HG03457 (cell line): ENCODE measurements around the gene MACIR.
"Not testable (repeated sequence)": the region's sequence is repeated elsewhere in the genome, so short reads cannot be mapped to it uniquely, and the experiment has no call there.

Experiments
- ATAC-seq: cut with Tn5 transposase; IDR thresholded peaks from one replicate; pipeline ENCODE4 v1.9.1; 2021; ENCODE audit warnings: moderate number of reproducible peaks; ENCODE audit not compliant: unreplicated experiment

Gene MACIR, protein sequence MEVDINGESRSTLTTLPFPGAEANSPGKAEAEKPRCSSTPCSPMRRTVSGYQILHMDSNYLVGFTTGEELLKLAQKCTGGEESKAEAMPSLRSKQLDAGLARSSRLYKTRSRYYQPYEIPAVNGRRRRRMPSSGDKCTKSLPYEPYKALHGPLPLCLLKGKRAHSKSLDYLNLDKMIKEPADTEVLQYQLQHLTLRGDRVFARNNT

DNA sequence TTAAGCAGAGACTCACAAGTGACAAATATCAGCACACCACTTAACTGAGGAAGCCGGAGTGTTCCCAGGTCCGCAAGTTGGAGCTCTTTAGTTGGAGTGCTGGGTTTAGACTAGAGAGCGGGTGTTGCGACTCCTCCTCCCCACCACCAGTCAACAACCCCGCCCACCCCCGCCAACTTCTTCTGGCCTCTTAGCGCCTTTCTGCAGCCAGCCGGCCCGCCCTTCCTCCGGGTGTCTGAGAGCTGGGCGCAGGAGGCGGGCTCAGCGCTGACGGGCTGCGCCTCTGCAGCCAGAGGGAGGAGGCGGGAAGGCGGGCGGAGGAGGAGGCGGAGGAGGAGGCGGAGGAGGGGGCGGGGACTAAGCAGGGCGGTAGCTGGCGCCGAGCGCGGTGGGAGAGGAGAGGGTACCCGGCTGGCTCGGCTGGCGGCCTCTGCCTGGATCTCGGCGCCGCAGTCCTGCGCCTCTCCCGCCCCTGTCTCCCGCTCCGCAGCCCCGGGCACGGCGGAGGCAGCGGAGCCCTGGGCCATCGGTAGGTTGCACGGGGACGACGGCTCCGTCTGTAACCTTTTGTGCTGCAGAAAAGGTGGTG, at the start of gene MACIR:
Gene MACIR, plus strand, starts transcription at position 396 of the 589 bp plus-strand sequence. CDS start 17,157 bp downstream, outside the sequence.
- ATAC-seq = peak; percentile 77

DNA sequence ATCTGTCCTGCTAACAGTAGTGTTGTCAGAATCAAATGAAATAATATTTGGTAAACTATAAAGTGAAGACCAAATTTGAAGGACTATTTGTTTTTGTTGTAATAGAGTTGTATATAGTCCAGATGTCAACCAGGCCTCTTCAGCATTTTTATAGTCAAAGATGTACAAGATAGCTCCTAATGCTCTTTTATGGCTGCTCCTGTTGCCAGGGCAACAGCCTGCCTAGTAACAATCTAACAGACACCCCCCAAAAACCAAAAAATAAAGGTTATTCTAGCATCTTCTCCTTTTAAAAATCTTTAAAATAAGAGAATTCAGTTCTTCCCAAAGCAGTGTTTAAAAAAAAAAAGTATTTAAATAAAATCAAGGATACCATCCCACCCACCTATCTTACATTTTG, 49.5 kb upstream of the MACIR start:
- no peak for ATAC-seq

DNA sequence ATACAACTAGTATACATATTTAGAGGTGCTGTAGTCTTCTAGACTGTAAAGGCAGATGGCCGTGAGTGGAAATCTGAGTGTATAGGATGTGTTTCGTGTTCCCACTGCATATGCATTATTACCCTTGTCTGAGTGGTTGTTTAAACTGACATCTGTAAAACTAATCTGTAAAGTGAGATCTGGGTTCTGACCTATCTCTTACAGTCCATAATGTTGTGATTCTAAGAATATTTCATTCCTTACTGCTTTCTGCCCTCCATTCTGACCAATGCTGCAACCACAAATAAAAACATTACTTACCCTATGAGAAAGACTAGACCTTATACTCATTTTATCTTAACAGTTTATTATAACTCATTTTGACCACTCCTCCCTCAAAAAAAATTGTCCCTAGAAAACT, 47.6 kb upstream of the MACIR start:
- ATAC-seq = no peak

DNA sequence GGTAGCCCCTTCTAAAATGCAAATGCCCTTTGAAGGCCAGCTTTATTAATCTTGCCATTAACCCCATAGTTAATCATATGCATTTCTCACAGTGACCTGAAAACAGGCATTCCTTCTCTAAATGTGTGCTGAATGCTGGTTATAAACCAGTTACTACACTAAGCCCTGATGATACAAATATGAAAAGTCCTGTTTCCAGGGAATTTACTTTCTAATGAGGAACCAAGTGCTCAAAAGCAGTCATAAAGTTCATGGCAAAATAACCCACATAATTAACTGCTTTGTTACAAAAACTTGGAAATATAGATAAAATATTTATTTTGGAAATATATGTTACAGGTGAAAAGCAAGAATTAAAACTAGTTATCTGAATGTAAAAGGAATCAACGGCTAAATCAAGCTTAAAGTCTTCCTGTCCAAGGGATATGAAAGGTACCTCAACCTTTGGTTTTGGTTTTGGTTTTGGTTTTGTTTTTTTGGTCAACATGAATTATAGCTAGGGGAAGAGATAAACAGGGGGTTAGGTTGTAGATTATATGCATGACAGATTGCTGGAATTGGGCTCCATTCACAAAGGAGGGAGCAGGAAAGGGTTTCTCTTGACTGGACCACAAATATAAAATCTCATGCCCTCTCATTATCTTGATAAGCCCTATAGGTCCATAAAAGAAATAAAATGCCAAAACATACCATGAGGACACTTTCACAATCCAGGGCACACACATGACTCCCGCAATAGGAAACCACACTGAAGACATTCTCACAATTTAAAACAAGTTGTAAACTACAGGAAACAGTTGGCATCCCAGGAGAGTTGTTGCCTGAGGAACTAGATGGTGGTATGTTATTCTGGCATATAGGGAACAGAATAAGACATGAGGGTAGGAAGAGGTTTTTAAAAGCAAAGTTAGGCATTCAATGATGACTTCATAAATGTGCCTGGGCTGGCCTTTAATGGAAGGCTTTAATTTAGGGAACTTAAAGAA, 46.7 kb upstream of the MACIR start:
- no peak for ATAC-seq

DNA sequence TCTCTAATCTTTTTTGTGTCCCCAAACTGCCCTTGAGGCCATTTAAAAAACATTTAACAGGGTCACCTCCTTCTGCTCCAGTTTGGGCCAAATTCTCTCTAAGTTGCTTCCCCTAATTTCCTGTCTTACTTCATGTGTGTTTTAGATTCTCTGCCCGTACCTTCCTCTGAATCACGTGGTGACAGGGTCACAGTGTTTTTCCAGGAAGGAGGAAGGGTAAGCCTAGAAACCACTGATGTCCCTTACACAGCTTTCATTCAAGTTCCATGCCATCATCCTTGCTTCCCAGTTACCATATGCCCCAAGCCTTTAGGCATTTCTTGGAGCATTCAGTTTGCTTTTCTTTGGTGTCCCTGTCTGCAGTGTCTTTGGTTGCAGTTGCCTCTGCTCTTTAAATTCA, 42.4 kb upstream of the MACIR start:
- no peak for ATAC-seq

DNA sequence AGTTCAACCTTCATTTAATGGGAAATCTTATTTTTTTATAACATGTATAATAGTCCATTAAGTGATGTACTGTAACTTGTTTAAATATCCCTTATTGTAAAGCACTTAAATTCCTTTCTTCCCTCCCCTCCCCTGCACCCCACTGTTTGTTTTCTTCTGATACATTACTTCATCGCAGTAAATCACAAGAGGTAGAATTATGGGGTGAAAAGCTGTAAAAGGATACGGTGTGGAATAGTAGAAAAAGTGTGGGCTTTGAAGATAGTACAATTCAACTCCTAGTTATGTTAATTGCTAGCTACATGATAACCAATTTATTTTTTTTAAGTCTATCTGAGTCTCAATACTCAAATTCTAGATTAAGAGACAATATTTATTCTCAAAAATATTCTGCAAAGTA, 41.9 kb upstream of the MACIR start:
- ATAC-seq = no peak

DNA sequence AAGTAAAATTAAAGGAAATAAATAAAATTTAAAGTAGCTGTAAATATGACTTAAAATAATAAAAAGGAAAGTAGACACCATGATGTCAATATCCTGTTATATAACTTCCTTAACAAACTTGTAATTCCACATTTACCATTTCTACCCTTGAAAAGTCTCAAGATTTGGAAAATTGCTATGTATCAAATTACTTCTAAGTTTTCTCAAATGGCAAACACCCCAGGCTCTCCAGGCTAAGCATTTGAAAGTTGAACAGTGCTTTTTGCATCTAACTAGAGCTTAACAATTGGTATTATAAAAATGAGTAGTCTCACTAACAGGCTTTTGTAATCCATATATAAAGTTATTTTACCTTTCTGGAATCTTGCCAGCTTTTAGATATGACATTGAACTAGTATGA, 41.5 kb upstream of the MACIR start:
- ATAC-seq = no peak

DNA sequence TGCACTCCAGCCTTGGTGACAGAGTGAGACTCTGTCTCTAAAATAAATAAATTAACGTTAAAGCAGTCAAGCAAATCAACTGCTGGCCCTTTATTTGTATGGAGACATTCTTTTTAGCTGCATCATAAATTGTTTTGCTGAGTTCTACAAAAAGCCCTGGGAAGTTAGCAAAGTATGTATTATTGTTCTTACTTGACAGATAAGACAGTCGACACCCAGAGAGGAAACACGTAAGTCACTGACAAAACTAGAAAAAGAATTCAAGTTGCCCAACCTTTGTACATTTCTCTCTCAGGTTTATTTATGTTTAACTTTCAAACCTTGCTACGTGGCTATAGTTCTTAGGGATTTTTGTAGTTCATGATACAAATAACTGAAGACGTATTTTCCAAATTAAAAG, 40.4 kb upstream of the MACIR start:
- ATAC-seq = no peak

DNA sequence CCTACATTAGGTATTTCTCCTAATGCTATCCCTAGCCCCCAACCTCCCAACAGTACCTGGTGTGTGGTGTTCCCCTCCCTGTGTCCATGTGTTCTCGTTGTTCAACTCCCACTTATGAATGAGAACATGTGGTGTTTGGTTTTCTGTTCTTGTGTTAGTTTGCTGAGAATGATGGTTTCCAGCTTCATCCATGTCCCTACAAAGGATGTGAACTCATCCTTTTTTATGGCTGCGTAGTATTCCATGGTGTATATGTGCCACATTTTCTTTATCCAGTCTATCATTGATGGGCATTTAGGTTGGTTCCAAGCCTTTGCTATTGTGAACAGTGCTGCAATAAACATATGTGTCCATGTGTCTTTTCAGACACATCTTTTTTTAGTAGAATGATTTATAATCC, 39.5 kb upstream of the MACIR start:
- ATAC-seq = not testable (repeated sequence)

DNA sequence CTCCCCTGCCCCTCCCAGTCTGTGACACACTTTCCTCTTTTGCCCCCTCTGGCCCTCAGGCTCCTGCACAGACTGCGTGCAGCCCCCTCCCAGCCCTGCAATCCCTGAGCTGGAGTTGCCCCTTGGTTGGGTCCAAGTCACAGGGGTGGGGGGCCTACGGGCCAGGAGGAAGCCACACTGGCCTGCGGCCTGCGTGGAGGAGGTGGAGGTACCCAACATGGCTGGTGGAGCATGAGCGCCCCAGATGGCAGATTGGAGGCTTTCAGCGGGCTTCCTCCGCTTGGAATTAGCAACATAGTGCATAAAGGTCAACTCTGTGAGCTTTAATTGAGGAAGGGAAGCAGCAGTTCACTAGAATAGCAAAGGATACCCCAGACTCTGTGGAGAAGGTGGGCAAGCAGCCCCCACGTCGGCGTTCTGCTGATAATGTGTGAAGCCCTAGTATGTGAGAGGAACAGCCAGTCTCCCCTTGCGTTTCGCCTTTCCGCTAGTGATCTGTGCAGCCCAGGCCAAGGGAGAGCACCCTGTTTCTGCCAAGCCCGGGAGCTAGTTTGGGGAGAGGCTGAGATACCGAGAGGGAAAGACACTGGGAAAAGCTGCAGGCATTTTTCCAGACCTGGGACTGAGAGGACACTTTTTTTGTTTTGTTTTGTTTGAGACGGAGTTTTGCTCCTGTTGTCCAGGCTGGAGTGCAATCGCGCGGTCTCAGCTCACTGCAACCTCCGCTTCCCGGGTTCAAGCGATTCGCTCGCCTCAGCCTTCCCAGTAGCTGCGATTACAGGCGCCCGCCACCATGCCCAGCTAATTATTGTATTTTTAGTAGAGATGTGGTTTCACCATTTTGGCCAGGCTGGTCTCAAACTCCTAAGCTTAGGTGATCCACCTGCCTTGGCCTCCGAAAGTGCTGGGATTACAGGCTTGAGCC, 35.3 kb upstream of the MACIR start:
- no peak for ATAC-seq

DNA sequence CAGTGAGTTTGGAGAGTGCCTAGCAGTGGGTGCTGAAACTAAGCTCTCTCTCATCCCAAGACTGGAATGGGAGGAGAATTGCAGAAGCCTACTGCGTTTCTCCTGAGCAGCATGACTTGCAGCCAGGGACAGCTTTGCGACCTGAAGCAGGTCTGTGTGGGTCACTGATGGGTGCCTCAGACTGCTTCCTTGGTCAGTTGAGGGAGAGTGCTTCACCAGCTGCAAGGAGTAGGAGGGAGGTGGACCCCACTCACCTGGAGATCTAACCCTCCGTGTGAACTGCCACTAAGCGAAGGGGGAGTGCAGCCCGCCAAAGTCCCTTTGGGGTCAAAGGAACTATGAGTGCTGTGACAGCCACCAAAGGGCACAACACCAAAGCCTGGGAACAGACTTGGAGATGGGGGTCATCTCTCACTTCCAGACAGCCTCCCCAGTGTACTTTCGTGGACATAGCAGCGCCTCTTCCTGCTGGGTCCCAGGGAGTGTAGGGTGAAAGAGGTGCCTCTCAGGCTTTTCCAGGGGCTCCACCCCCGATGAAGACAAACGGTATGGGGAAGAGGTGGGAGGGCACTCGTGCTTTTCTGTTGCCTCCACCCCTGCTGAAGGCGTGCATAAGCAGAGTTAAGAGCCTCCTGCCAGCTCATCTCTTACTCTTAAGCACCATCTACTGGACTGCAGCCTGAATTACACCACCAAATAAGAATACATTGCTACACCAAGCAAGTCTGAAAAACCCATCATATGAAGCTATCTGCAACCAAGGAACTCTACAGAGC, 34.3 kb upstream of the MACIR start:
- peak; percentile 92 for ATAC-seq

DNA sequence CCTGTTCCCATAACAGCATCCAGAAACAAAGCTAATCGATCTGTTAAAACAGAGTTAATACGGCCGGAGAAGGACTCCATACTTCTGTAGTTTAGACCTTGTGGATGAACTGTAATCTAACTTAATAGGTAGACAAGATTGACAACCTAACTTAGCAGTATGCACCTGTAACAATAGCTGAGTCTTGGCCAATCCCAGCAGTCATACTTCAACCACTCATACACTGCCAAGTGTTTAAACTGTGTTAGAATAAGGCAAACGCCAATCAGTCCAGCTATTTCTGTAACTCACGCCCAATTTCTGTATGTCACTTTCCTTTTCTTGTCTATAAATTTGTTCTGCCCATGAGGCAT, 33.7 kb upstream of the MACIR start:
- no peak for ATAC-seq

DNA sequence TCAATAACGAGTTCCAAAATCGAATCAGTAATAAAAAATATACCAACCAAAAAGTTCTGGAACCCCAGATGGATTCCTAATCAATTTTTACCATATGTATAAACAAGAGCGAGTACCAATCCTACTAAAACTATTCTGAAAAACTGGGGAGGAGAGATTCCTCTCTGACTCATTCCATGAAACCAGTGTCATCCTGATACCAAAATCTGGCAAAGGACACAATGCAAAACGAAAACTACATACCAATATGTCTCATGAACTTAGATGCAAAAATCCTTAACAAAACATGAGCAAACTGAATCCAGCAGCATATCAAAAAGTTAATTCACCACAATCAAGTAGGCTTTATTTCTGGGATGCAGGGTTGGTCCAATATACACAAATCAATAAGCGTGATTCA, 30.5 kb upstream of the MACIR start:
- ATAC-seq = no peak

DNA sequence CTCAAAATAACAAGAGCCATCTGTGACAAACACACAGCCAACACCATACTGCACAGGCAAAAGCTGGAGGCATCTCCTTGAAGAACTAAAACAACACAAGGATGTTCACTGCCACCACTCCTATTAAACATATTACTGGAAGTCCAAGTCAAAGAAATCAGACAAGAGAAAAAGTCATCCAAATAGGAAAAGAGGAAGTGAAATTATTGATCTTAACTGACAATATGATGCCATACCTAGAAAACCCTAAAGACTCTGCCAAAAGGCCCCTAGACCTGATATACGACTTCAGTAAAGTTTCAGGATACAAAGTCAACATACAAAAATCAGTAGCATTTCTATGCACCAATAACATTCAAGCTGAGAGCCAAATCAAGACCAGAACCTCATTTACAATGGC, 30.0 kb upstream of the MACIR start:
- no peak for ATAC-seq

DNA sequence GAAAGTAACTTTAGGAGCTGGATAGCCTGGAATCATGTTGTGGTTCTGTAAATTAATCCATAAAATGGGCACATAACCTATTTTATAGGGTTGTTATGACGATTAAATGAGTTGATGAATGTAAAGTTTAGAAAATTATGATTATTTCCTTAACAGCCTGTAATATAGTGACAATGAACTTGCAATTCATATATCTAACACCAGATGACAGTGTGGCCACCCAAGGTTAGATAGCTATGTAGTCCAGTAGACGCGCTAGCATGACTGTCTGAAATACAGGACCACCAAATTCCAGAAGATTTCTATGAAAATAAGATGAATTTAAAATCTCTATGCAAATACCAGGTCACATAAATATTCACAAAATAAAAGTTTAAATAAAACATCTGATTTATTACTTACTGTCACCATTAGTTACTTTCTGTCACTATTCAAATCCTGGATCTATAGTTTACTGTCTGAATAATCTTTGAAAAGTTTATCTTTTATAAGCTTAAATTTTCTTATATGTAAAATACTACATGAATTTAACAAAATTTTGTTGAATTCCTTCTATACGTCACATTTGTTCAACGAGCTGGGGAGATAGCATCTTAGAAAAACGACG, 26.1 kb upstream of the MACIR start:
- ATAC-seq = peak; percentile 70

DNA sequence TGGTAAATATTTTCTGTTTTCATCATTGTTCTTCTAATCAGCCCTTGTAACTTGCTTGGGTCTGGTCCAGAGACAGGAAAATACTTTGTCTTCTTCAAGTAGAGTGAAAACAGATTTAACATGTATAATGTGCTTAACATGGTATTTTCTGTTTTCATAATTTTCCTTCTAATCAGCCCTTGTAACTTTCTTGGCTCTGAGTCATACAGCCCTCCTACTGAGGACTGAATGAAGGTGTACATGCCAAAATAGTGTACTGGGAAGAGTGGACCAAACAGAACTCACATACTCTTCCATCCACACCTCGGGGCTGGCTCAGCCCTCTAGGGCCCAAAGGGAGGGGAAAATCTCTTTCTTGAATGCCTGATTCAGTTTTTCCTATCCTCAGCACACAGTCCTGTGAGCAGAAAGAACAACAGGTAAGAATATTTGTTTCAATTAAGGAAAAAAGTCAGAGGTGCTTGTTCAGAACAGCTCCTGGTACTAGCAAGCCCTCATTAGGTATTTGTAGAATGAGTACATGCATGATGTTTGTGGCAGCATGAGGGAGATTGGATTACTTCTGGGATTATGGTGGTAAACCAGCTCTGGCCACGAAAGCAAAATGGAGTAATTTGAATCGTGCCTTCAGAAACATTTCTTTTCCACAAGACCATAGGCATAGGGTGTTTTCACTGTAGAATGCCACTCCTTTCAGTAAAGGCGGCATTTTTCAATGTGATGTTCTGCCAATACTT, 24.2 kb upstream of the MACIR start:
- ATAC-seq = no peak

DNA sequence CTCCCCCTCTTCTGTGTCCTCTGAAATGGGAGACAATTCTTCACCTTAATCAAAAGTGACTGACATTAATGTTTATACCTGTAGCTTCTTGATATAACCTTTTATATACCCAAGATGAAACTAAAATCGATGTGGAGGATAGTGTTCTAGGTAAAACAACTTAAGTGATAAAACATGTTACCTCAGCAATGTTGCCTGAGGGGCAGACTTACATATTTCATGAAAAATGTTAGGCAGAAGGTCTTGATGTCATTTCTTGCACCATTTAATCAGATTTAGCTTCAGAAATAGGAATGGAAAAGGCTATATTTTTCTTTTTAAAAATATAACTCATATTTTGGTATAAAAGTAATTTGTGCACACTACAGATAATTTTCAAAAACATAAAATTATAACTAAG, 22.7 kb upstream of the MACIR start:
- ATAC-seq = no peak

DNA sequence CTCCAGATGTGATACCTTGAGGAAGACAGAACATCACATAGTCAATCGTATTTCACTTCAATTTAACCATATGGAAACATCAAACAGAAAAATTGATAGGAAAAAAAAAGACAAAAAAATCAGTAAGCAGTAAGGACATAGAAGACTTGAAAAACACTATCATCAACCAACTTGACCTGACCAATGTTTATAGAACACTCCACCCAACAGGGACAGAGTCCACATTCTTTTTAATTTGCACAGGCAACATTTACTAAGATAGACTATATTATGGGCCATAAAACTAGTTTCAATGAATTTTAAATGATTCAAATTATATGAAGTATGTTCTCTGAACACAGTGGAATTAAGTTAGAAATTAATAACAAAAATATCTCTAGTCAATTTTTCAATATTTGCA, 20.8 kb upstream of the MACIR start:
- no peak for ATAC-seq

DNA sequence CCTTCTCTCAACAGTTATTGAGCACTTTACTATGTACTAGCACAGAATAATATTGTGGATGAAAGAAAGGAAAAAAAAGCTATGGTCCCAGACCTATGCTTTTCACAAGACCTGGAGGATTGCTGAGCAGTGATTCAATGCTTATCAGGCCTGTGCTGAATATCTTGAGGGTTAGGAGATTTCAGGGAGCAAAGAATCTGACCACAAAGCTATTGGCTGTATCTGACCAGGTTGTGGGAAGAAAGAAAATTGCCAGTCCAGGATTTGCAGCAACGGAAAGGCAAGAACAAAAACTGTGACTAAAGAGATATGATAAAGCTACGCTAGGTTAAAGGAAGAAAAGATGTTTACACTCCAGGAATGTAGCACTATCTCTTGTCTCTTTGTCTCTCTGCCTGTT, 14.9 kb upstream of the MACIR start:
- no peak for ATAC-seq
